ENCODE data around the gene GPR89B. TPM values are rescaled to one million over a fixed set of nuclear protein-coding genes. Genes with fewer than 3 reads are reported as not detected.
"Not testable (repeated sequence)": the region's sequence is repeated elsewhere in the genome, so short reads cannot be mapped to it uniquely, and the experiment has no call there.

GPR89B gene
- total RNA-seq (10 to 100 TPM in 6 of 9 donors, 1 to 10 TPM in 3; 2.2 to 29.8 (median 12.0) TPM), polyA plus RNA-seq (10 to 100 TPM; 12.5 to 22.1 (median 17.6) TPM)
- long read RNA-seq, donor 1, partial matches to known transcripts: 0 of 3 reads
- long read RNA-seq, donor 1, other reads (novel, unspliced or antisense): 0 of 3 reads
- long read RNA-seq, donor 2: 0 reads
- long read RNA-seq, donor 3, transcript GPR89B-201 (14 exons, 1,934 nt): major isoform, 6 of 7 reads
- long read RNA-seq, donor 3, partial matches to known transcripts: 0 of 7 reads
- long read RNA-seq, donor 3, other reads (novel, unspliced or antisense): 0 of 7 reads
- long read RNA-seq, donor 4, partial matches to known transcripts: 3 of 10 reads
- long read RNA-seq, donor 4, other reads (novel, unspliced or antisense): 3 of 10 reads
- long read RNA-seq, donor 5, transcript GPR89B-201 (14 exons, 1,934 nt): major isoform, 12 of 21 reads
- long read RNA-seq, donor 5, partial matches to known transcripts: 2 of 21 reads
- long read RNA-seq, donor 5, other reads (novel, unspliced or antisense): 6 of 21 reads
- long read RNA-seq, donor 6, partial matches to known transcripts: 0 of 4 reads
- long read RNA-seq, donor 6, other reads (novel, unspliced or antisense): 2 of 4 reads
- long read RNA-seq, donor 7, partial matches to known transcripts: 0 of 1 reads
- long read RNA-seq, donor 7, other reads (novel, unspliced or antisense): 0 of 1 reads
- long read RNA-seq, donor 8, partial matches to known transcripts: 0 of 1 reads
- long read RNA-seq, donor 8, other reads (novel, unspliced or antisense): 0 of 1 reads
- long read RNA-seq, donor 9: 0 reads
- long read RNA-seq, donor 10: 0 reads

- 0 to 1% (median 1%) methylated on average over 25 to 55 of the region's 72 CpGs; no CpG with 5 or more reads in 1 of the 4 donors for WGBS, 4 donors
- Histone ChIP-seq H3K4me3 (peak within 1 kb of the TSS; percentile 41 to 95 (median 85)), H3K27ac (peak within 1 kb of the TSS; percentile 60 to 94 (median 75))
- intact Hi-C loops (cut with DNase I); H3K4me1 ChIP-seq (replicated peaks in 1 of 2); H3K9me3 ChIP-seq (replicated peaks in 1 of 3); H3K36me3 ChIP-seq (replicated peaks in 1 of 2); H3K27me3 ChIP-seq: not testable (repeated sequence)
- TF ChIP-seq POLR2A (IDR thresholded peaks at IDR 0.05): peak; percentile 39 to 90
- peak; percentile 83 to 95 (median 92) for DNase-seq
Observed at GRCh38 chr1:147928236-147929132, at the start of gene GPR89B. Gene GPR89B (plus strand): TSS chr1:147928420. CDS start chr1:147928537, 117 bp downstream.

GRCh38 chr1:147879911-147880310, 48.3 kb upstream of the GPR89B start:
- Histone ChIP-seq H3K27me3 (no peaks in the 10 kb centered on the region), H3K4me3 (no peak overlapping the region), H3K36me3 (replicated peaks in 1 of 2) (no peaks in the 10 kb centered on the region), H3K4me1 (replicated peaks in 1 of 2) (no peaks in the 10 kb centered on the region), H3K9me3 (replicated peaks in 1 of 3) (no peaks in the 10 kb centered on the region), H3K27ac (no peak overlapping the region)
- DNase-seq: no peak
- intact Hi-C loops (cut with DNase I): no loop called here
- TF ChIP-seq POLR2A (IDR thresholded peaks at IDR 0.05): no peak
- no peak for TF ChIP-seq CTCF (IDR thresholded peaks at IDR 0.05)

- WGBS, 4 donors: 58 to 80% (median 73%) methylated on average over 2 of the region's 2 CpGs
- no peak for TF ChIP-seq POLR2A (IDR thresholded peaks at IDR 0.05)
- no peak for TF ChIP-seq CTCF (IDR thresholded peaks at IDR 0.05)
- DNase-seq: no peak
Observed at GRCh38 chr1:147882535-147882934, 45.7 kb upstream of the GPR89B start.

GRCh38 chr1:147890177-147890790, 37.9 kb upstream of the GPR89B start:
- H3K4me3 ChIP-seq: no peak overlapping the region
- H3K36me3 ChIP-seq (replicated peaks in 1 of 2): no peaks in the 10 kb centered on the region
- intact Hi-C loops (cut with DNase I): loop anchor here (5.0 kb wide), 2 partner anchors 168 to 248 kb away; no protein-coding TSS in a partner anchor
- H3K9me3 ChIP-seq (replicated peaks in 1 of 3): no peaks in the 10 kb centered on the region
- peak; percentile 45 to 81 (median 77) for DNase-seq
- H3K4me1 ChIP-seq (replicated peaks in 1 of 2): no peaks in the 10 kb centered on the region
- no peaks in the 10 kb centered on the region for H3K27me3 ChIP-seq
- H3K27ac ChIP-seq: no peak overlapping the region
- TF ChIP-seq CTCF (IDR thresholded peaks at IDR 0.05) (peak; percentile 32 to 67 (median 51)), POLR2A (IDR thresholded peaks at IDR 0.05) (no peak)
- 8 to 11% (median 9%) methylated on average over 10 to 12 of the region's 12 CpGs for WGBS, 4 donors

More at GRCh38 chr1:147882535-147882934, 45.7 kb upstream of the GPR89B start:
- intact Hi-C loops (cut with DNase I): no loop called here
- Histone ChIP-seq H3K27ac (no peak overlapping the region), H3K4me3 (no peak overlapping the region), H3K4me1 (replicated peaks in 1 of 2) (no peaks in the 10 kb centered on the region), H3K9me3 (replicated peaks in 1 of 3) (no peaks in the 10 kb centered on the region), H3K27me3 (no peaks in the 10 kb centered on the region), H3K36me3 (replicated peaks in 1 of 2) (no peaks in the 10 kb centered on the region)

Measured in adrenal gland (tissue), 19 donors.